Measurements from ENCODE around the gene DENND11. TPM values are rescaled to one million over a fixed set of nuclear protein-coding genes. Genes with fewer than 3 reads are reported as not detected.
"Not testable (repeated sequence)": the region's sequence is repeated elsewhere in the genome, so short reads cannot be mapped to it uniquely, and the experiment has no call there.

The DENND11 gene
- polyA plus RNA-seq, 1 experiment = 4.9 TPM

DNA sequence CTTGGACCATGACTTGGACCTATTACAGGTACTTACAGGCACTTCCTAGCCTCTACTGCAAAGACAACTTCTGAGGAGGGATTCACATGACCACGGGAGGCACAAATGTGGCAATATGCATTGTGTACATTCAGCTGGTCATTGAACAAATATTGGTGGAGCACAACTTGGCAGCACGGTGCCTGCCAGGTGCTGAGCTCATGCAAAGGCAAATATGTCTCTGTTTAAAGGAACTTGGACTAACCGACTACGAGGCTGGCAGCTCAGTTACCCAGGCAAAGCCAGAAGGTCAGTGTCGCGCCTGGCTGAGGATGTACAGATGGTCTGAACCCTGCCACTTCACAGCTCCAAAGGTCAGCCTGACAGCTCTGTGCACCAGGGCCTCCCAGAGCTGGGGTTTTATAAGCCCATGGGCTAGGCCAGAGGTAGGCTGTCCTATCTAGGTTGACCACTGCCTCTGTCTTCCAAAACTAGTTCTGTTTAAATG is 6.1 kb downstream of the DENND11 start:
- DNase-seq (ENCODE audit: low read depth, low spot score) = no peak
- Histone ChIP-seq H3K27me3 (ENCODE audit: control insufficient read depth, insufficient read depth, low read length) (no peaks in the 10 kb centered on the region), H3K9me3 (ENCODE audit: control insufficient read depth, insufficient read depth, low read length) (no peaks in the 10 kb centered on the region), H3K27ac (ENCODE audit: low read depth, low read length) (no peak overlapping the region), H3K4me3 (ENCODE audit: low read depth, low read length) (no peak overlapping the region)
- ChIA-PET POLR2A (no interaction called here), CTCF (interaction anchor here (1.0 kb wide), 1 partner anchor 42 kb away, joined by 4 read pairs; no protein-coding TSS in a partner anchor)
- TF ChIP-seq, protein P1, sequence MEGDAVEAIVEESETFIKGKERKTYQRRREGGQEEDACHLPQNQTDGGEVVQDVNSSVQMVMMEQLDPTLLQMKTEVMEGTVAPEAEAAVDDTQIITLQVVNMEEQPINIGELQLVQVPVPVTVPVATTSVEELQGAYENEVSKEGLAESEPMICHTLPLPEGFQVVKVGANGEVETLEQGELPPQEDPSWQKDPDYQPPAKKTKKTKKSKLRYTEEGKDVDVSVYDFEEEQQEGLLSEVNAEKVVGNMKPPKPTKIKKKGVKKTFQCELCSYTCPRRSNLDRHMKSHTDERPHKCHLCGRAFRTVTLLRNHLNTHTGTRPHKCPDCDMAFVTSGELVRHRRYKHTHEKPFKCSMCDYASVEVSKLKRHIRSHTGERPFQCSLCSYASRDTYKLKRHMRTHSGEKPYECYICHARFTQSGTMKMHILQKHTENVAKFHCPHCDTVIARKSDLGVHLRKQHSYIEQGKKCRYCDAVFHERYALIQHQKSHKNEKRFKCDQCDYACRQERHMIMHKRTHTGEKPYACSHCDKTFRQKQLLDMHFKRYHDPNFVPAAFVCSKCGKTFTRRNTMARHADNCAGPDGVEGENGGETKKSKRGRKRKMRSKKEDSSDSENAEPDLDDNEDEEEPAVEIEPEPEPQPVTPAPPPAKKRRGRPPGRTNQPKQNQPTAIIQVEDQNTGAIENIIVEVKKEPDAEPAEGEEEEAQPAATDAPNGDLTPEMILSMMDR (IDR thresholded peaks at IDR 0.05; ENCODE audit: low read depth, low read length) = no peak

GRCh38 chr7:141693082-141693481 is 8.9 kb downstream of the DENND11 start:
- Histone ChIP-seq H3K4me3 (ENCODE audit: low read depth, low read length) (no peak overlapping the region), H3K9me3 (ENCODE audit: control insufficient read depth, insufficient read depth, low read length) (no peaks in the 10 kb centered on the region), H3K27ac (ENCODE audit: low read depth, low read length) (no peak overlapping the region), H3K27me3 (ENCODE audit: control insufficient read depth, insufficient read depth, low read length) (no peaks in the 10 kb centered on the region)
- ChIA-PET POLR2A (no interaction called here), CTCF (interaction anchor here (1.3 kb wide), 1 partner anchor 43 kb away, joined by 3 read pairs; no protein-coding TSS in a partner anchor)
- TF ChIP-seq, protein P1 (IDR thresholded peaks at IDR 0.05; ENCODE audit: low read depth, low read length) = no peak
- DNase-seq (ENCODE audit: low read depth, low spot score) = no peak

GRCh38 chr7:141691961-141692360 is 10.0 kb downstream of the DENND11 start:
- Histone ChIP-seq H3K27me3 (ENCODE audit: control insufficient read depth, insufficient read depth, low read length) (no peaks in the 10 kb centered on the region), H3K27ac (ENCODE audit: low read depth, low read length) (no peak overlapping the region), H3K4me3 (ENCODE audit: low read depth, low read length) (no peak overlapping the region), H3K9me3 (ENCODE audit: control insufficient read depth, insufficient read depth, low read length) (no peaks in the 10 kb centered on the region)
- ChIA-PET POLR2A (no interaction called here), CTCF (no interaction called here)
- DNase-seq (ENCODE audit: low read depth, low spot score) = no peak
- TF ChIP-seq, protein P1 (IDR thresholded peaks at IDR 0.05; ENCODE audit: low read depth, low read length) = no peak

- no peak for DNase-seq (ENCODE audit: low read depth, low spot score)
- no peaks in the 10 kb centered on the region for H3K27me3 ChIP-seq (ENCODE audit: control insufficient read depth, insufficient read depth, low read length)
- no peaks in the 10 kb centered on the region for H3K9me3 ChIP-seq (ENCODE audit: control insufficient read depth, insufficient read depth, low read length)
- no peak overlapping the region for H3K4me3 ChIP-seq (ENCODE audit: low read depth, low read length)
- TF ChIP-seq, protein P1 (IDR thresholded peaks at IDR 0.05; ENCODE audit: low read depth, low read length) = no peak
- H3K27ac ChIP-seq (ENCODE audit: low read depth, low read length) = no peak overlapping the region
- ChIA-PET CTCF (no interaction called here), POLR2A (no interaction called here)
These were observed 10.4 kb downstream of the DENND11 start for GRCh38 chr7:141691540-141691939.

GRCh38 chr7:141689072-141689825 is 12.7 kb downstream of the DENND11 start:
- H3K27me3 ChIP-seq (ENCODE audit: control insufficient read depth, insufficient read depth, low read length); H3K9me3 ChIP-seq (ENCODE audit: control insufficient read depth, insufficient read depth, low read length); DNase-seq (ENCODE audit: low read depth, low spot score); H3K4me3 ChIP-seq (ENCODE audit: low read depth, low read length); POLR2A ChIA-PET; H3K27ac ChIP-seq (ENCODE audit: low read depth, low read length): not testable (repeated sequence)
- CTCF ChIA-PET = interaction anchor here (0.6 to 1.4 kb wide), 4 partner anchors 97 to 1211 kb away, joined by 3 to 7 read pairs (median 4); no protein-coding TSS in a partner anchor

Measured in AG04450 (cell line).